SHP77 treated with DMSO at 0.1 percent for 48 hours (cell line): ENCODE measurements around the gene S100Z.
"Not testable (repeated sequence)": the region's sequence is repeated elsewhere in the genome, so short reads cannot be mapped to it uniquely, and the experiment has no call there.

ENCODE experiments used
- DNase-seq: peaks from one replicate; lab custom pipeline; 2025; lab: John Stamatoyannopoulos, UW

Gene S100Z

DNA sequence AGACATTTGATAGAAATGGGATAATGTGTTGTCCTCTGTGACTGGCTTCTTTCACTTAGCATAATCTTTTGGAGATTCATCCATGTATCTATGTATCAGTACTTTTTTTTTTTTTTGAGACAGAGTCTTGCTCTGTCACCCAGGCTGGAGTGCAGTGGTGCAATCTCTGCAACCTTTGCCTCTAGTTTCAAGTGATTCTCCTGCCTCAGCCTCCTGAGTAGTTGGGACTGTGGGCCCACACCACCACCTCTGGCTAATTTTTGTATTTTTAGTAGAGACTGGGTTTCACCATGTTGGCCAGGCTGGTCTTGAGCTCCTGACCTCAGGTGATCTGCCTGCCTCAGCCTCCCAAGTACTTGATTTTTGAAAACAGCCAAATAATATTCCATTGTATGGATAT, 23.4 kb upstream of the S100Z start:
- DNase-seq, result not testable (repeated sequence)

- DNase-seq, result no peak
These were observed 18.7 kb upstream of the S100Z start for GRCh38 chr5:76831110-76831452.

DNA sequence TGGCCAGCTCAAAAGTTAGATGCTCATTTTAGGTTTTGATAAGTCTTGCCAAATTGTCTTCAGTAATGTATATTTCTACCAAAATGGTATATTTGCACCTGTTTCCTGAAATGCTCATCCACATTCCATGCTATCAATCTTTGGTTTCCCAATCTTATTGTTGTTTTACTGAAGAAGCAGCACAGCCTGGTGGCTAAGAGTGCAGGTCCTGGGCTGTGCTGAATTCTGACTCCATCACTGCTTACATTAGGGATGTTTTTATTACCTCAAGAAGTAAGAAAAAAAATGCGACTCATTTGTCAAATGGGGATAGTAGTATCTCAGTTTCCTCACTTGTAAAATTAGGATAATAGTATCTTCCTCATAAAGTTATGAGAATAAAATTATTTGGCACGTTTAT, 13.6 kb upstream of the S100Z start:
- DNase-seq, result no peak

DNA sequence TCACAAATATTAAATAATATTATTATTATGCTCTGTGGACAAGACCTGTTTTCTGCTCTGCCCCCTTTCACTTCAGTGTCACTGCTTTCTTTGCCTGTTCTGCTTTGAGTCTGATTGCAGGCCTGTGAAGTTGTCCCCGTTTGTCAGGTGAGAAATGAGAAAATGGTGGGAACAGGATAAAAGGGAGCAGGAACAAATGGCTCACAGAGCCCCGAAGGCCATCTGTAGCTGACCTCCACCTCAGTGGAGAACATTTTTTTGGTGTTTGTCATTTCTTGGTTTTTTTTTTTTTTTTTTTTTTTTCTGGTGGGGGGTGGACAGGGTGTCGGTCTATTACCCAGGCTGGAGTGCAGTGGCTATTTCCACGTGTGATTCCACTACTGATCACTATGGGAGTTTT, 13.2 kb upstream of the S100Z start:
- DNase-seq, result no peak

GRCh38 chr5:76838481-76839261, 11.1 kb upstream of the S100Z start:
- no peak for DNase-seq

DNA sequence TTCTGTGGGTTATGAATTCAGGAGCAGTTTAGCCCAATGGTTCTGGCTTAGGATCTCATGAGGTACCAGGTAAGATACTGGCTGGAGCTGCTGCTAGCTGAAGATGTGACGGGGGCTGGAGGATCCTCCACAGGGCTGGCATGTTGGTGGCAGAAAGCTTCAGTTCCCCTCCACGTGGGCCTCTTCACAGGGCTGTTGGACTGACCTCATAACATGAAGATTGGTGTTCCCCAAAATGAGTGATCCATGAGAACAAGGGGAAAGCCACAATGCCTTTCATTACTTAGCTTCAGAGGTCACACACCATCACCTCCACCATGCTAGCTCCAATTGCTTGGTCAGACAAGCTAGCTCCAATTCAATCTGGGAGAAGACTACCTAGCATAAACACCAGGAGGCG, 8.5 kb upstream of the S100Z start:
- DNase-seq, result no peak

DNA sequence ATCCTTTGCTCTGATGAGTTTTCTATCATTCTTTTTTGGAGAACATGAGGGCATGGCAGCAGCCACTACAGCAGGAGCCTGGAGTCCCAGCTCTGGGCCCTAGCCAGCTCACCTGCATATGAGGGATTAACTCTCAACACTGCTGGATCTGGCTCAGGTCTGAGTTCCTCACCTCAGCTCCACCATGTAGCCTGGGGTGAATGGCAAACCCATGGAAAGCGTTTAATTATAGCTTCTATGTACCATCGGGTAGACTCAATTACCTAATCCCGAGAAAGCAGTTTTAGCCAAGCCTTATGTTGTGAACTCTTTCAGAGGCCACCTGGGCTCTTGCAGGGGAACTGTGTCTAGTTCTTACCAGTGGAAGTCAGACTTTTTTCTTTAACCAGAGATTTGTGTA, 3.9 kb upstream of the S100Z start:
- no peak for DNase-seq

DNA sequence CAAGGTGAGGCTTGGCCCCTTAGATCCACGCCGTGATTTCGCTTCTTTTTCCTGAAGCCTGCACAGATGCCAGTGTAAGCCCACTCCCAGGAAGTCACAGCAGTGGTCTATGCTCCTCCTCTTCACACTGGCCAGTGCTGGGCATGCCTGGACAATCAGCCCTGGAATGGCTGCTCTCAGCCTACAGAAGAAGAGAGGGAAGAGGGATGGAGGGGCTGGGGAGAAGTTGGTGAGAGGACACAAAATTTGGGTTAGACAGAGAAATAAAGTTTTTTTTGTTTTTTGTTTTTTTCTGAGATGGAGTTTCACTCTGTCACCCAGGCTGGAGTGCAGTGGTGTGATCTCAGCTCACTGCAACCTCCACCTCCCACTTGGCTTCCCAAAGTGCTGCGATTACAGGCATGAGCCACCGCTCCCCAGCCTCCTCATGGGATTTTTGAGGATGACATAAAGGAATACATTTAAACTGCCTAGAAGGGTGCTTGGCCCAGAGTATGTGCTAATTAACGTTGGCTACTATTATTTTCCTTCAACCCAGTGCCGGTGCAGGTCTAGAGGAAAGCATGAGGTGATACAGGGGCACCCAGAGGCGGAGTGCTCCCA, 830 bp downstream of the S100Z start:
- DNase-seq, result no peak

GRCh38 chr5:76851728-76852369, 2.0 kb downstream of the S100Z start:
- no peak for DNase-seq

DNA sequence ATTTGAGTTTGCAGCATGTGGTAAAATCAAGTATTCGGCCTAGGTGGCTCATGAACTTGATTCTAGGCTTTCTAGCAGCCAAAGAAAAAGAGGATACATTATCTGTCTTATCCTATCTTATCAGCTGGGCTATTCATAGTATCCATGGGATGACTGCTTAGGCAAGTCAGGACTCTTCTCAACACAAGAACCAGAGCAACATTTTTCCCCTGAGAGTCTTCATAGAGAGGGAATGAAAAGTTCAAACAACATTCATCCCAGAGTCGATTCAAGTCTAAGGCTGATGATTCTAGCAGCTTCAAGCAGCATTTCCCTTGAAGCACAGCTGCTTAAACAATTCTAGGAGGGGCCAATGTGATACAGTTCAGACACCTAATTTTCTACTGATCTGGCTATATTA, 3.0 kb downstream of the S100Z start:
- DNase-seq, result no peak

DNA sequence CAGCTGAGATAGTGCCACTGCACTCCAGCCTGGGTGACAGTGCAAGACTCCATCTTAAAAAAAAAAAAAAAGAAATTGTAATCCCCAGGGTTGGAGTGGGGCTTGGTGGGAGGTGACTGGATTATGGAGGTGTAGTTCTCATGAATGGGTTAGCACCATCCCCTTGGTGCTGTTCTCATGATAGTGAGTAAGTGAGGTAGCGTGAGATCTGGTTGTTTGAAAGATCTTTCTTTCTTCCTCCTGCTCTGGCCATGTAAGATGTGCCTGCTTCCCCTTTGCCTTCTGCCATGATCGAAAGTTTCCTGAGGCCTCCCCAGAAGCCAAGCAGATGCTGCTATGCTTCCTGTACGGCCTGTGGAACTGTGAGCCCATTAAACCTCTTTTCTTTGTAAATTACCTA, 3.9 kb downstream of the S100Z start:
- DNase-seq, result not testable (repeated sequence)

DNA sequence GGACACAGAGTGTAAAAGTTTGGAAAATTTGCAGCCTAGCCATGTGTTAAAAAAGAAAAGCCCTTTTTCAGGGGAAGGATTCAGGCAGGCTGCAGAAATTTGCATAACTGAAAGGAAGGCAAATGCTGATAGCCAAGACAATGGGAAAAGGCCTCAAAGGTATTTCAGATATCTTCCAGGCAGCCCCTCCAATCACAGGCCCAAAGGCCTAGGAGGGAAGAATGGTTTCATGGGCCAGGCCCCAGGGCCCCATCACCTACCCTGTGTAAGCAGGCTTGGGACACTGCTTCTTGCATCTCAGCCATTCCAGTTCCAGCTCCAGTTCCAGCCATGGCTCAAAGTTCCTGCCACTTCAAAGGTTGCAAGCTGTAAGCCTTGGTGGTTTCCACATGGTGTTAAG, 4.8 kb downstream of the S100Z start:
- no peak for DNase-seq

DNA sequence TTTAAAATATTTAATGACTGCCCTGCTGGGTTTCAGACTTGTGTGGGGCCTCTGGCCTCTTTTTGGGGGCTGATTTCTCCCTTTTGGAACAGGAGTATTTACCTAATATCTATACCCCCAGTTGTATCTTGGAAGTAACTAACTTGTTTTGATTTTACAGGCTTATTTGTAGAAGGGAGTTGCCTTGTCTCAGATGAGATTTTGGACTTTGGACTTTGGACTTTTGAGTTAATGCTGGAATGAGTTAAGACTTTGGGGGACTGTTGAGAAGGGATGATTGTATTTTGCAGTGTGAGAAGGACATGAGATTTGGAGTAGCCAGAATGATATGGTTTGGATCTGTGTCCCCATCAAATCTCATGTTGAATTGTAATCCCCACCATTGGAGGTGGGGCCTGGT, 5.7 kb downstream of the S100Z start:
- DNase-seq, result not testable (repeated sequence)

- no peak for DNase-seq
These were observed 6.1 kb downstream of the S100Z start for GRCh38 chr5:76855961-76856360.

GRCh38 chr5:76856800-76857199, 7.0 kb downstream of the S100Z start:
- not testable (repeated sequence) for DNase-seq

DNA sequence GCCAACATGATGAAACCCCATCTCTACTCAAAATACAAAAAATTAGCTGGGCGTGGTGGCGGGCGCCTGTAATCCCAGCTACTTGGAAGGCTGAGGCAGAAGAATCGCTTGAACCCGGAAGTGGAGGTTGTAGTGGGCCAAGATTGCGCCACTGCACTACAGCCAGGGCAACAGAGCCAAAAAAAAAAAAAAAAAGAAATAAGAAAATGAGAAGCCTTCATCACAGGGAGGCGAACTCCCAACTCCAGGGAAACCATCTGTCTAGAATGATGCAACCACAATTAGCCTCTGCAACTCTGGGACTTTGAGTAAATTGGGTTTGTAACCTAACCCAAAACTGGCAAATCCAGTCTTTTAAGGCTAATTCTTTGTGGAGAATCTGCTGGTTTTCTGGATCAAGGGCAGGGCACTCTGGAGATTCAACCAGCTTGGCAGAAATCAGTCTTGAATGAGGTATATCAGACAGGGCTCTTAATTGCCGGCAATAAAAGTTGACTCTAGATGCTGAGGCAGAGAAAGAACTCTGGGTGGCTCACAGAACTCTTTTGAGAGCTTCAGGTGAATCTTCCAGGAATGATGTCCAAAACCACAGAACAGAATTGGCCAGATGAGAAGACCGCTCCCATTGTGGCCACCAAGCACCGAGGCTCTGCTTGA, 9.9 kb downstream of the S100Z start:
- DNase-seq, result no peak

- no peak for DNase-seq
These were observed 11.8 kb downstream of the S100Z start for GRCh38 chr5:76861612-76862011.

GRCh38 chr5:76863001-76863400, 13.2 kb downstream of the S100Z start:
- DNase-seq, result no peak

GRCh38 chr5:76866503-76866902, 16.7 kb downstream of the S100Z start:
- no peak for DNase-seq

DNA sequence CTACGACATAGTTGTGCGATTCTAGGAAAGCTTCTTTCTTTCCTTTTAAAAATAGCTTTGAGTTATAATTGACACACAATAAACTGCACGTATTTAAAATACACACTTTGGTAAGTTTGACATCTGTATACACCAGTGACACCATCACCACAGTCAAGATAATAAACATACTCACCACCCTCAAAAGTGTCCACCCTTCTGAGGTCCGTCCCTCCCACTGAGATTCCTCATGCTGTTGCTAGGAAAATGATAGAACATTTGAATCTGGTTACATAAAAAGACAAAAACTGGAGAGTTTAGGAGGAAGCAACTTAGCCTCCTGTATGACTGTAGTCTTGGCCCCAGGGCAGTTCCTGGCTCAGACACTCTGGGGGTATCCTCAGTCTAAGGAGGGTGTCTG, 17.2 kb downstream of the S100Z start:
- DNase-seq, result no peak

GRCh38 chr5:76867827-76868693, 18.2 kb downstream of the S100Z start:
- DNase-seq, result peak; percentile 14

GRCh38 chr5:76870046-76870445, 20.2 kb downstream of the S100Z start:
- no peak for DNase-seq
